Measurements from ENCODE around the gene XPC.

The XPC gene

DNA sequence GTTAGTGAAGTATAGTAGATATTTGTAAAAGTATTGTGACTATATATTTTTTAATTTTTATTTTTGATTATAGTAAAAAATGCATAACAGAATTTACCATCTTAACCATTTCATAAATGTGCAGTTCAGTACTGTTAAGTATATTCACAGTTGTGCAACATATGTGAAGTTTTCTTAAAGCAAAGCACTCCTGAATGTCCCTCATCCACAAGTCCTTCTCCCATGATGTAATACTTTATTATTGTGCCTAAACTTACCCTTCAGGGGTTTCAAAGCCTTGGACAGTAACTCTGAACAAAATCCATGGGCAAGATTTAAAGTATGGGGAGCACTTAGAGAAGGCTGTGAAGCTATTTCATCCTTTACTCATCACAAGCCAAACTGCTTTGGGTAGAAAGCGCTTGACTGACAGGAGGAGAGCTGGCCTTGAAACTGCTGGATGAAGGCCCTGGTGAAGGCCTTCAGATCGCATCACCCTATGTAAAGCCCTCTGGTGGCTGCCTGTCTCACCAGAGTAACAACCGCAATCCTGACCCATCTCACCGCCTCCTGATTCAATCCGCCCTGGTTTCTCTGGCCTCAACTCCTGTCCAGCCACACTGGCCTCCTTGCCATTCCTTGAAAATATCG, 28.3 kb upstream of the XPC start:
- no peak for DNase-seq

- DNase-seq, result no peak
Observed at GRCh38 chr3:14204515-14205284, 26.3 kb upstream of the XPC start.

- DNase-seq, result peak; percentile 25
Observed at GRCh38 chr3:14203521-14204079, 25.2 kb upstream of the XPC start.

DNA sequence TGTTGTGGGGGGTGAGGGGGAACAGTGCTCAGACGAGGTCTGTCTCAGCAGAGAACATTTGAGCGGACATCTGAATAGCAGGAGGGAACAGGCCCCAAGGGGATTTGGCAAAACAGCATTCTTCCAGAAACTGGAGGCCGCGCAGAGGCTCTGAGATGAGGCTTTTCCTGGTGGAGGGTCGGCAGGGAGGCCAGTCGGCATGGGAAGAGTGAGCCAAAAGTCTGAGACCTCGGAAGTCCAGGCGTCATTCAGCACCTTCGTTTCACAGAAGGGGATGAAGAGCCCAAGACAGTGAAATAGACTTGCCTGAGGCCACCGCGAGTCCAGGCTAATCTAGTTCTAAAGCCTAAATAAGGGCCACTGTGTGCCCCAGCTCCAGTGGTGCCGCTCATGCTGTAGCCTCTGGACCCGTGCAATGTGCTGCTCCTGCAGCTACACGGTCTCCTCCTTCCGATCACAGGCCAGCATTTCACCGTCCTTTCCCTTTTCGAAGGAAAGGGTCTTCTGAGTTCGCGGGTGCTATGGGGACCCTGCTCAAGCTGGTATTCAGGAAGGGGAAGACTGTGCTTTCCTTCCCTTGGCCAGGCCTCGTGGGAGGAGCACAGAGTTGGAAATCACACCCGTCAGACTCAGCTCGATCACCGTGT, 24.6 kb upstream of the XPC start:
- no peak for DNase-seq

DNA sequence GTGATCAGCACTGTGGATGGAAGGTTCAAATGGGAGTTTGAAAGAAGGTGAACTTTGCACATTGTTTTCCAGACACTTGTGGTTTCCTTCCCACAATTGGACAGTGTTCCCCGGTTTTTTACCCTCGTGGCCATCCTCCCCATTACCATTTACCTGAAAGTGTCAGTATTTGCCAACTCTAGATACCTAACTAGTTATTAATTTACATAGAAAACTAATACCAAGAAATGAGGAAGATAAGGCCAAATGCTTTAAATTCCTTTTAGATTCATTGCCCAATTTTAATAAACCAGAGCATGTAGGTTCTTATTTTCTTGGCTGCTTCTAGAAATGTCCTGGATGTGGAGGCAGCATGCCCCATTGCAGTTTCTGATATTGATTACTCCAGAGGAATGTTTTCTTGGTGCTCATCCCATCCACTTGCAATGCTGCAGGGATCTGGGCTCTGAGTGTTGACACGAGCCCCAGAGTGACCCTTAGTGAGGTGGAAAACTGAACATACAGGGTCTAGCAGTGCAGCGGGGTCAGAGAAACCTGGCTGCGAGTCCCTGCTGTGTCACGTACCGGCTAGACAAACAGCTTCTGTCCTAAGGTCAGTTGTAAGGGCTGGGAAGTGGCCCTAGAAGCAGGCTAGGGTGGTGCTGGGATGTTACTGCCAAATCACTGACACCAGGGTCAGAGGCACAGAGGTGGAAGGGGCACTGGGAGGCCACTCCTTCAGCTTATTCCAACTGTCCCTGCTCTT, 23.7 kb upstream of the XPC start:
- DNase-seq, result no peak

DNA sequence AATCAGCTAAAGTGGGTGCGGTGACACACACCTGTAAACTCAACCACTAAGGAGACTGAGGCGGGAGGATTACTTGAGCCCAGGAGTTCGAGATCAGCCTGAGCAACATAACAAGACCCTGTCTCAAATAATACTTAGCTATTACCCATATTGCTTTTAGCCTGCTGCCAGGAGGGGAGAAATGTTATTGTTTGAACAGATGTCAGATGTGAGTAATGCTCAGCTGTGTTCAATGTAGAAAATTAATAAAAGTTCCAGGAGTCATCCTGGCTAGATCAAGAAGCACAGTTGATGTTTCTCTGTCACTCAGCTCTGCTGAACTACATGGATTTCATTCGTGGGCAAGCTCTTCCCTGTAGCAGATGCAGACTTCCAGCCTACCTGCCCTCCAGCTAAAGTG, 22.4 kb upstream of the XPC start:
- DNase-seq, result no peak

DNA sequence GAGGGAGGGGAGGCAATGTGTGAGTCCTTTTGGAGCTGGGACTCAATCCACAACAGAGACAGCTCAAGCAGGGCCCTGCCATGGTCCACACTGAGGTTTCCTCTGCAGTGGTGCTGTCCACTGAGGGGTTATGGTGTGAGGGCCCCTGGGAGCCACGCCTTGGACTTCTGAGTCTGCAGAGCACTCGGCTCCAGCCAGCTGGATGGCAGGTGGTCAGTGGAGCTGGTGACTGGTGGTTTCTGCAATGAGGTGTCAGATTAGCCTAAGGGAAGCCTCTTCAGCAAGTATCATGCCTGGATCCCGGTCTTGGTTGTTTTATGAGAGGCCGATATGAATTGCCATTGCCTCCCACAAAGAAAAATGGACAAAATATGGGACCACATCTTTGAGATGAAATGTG, 21.9 kb upstream of the XPC start:
- no peak for DNase-seq

GRCh38 chr3:14199641-14200040, 21.2 kb upstream of the XPC start:
- no peak for DNase-seq

DNA sequence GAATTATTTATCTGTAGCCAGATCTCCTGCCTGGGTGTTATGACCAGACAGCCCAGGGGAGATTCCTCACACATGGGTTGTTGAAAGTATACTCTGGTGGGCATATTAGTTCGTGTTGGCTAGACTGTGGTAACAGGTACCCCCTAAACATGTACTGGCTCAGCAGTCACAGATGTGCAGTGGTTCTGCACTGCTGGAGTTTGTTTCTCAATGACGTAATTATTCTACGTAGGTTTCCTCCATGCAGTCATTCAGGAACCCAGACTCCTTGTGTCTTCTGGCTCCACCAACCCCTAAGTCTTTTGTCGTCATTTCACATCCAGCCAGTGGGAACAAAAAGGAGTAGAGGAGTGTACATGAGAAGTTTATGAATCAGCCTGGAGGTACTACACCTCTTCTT, 16.5 kb upstream of the XPC start:
- no peak for DNase-seq

GRCh38 chr3:14188041-14188754, 9.8 kb upstream of the XPC start:
- DNase-seq, result no peak

DNA sequence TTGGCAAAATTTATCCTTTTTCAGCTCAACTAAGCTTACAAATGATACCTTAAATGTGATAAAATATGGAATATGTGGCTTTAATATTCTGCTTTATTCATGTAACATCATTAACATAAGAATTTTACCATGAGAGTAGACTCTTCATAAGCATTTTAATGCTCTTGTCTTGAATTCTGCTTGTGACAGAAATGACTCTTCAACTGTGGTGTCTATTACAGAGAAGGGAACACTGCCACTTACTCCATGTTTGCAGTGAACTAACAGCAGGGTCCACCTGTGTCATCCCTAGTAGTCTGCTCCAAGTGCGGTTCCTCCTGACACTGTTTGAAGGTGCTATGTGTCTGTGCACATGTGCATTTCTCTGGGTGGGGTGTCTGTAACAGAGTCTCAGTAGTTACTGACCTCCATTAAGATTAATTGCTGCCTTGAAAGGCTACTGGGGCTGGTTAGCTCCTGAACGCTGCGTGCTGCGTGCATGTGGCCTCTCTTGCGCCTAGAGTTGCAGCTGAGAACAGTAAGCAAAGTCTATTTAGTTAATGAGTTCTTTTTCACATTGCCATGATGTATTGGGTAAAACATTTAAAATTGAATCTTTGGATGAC, 8.6 kb upstream of the XPC start:
- DNase-seq, result no peak

- no peak for DNase-seq
Observed at GRCh38 chr3:14183015-14183577, 4.7 kb upstream of the XPC start.

DNA sequence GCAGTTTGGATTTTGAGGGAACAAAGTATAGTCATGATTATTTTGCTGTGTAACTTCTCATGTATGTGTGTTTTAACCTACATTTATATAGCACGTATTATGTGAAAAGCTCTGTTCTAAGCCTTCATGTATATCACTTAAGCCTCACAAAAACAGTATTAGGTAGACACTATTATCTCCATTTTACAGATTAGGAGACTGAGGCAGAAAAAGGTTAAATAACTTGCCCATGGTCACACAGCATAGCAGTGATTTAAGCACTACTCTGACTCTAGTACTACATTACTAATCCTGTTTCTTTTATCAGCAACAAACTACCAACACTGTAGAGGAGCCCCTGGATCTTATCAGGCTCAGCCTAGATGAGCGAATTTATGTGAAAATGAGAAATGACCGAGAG, 2.9 kb upstream of the XPC start:
- DNase-seq, result no peak

DNA sequence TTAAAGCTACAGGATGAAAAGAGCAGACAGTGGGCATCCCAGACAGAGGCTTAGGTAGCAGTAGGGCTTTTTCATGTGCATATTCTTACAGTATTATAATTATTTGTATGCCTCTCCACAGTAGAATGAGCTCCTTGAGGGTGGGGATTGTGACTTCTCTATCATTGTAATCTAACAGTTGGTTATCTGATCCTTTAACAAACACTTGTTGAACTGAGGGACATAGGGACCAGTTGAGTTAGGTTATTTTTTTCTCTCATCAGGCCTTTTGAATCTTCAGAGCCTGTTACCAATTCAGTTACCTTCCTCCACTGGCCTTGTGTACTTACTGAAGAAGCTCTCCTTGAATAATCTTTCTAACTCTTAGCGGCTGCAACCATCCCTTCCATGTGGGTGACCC, 1.4 kb upstream of the XPC start:
- no peak for DNase-seq

DNA sequence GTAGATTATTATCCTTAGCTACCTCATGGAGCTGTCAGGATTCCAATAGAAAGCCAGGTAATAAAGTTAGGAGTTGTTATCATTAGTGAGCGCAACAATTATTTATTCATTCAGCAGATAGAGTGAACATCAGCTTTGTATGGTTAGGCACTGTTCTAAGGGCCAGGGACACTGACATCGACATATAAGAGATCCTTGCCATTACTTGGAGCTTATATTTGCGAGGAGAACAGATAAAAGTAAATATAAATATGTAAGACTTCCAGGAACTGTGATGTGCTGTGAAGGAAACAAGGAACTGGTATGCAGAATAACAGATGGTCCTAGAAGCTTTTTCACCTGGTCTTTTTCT, 689 bp upstream of the XPC start:
- no peak for DNase-seq

DNA sequence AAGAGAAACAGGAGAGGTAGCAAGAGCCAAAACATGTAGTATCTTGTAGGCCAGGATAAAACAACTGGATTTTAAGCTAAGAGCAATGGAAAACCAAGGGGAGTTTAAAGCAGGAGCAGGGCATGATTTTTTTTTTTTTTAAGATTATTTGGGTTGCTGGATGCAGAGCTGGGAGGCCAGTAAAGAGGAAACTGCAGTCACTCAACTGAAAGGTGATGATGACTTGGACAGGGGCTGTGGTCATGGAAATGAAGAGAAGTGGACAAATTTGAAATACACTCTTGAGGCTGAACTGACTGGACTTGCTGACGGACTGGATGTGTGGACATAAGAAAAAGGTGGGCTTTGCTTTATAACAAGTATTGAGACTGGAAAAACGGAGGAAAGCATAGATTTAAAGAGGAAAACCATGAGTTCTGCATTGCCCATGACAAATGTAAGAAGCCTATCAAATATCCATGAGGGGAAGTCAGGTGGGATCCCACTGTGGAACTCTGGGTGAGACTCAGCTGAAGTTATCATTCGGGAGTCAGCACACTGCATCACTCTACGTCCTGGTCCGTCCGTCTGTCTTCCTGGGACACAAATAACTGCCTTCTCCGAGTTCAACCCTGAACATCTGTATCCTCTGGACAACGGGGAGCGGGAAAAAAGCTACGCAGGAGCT, 688 bp downstream of the XPC start:
- no peak for DNase-seq

DNA sequence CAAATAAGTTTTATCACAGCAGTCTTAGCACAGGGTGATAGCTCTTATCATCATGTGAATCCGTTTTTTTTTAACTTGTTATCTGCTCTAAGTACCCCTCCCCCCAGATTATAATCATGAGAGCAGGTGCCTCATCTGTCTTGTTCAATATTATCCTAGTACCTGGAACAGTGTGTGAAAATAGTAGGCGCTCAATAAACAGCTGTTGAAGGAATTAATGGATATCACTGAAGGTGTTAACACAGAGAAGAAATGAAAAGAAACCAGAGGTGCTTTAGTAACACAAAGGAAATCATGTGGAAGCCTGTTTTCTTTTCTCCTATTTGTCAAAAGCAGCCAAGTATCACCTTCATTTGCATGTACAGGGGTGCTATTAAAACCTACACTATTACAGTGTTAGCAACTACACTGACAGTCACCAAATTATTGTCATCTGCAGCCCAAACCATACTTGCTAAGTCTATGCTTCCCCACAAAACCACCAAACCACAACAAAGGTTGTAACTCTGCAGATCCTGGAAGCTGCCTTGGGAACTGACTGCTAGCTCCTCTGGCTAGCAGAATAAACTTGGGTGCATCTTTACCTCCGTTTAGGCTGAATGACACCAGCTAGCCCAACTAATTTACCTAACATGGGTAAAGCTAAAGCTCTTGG, 2.9 kb downstream of the XPC start:
- DNase-seq, result no peak

- no peak for DNase-seq
Observed at GRCh38 chr3:14174483-14174882, 3.9 kb downstream of the XPC start.

GRCh38 chr3:14172496-14172895, 5.9 kb downstream of the XPC start:
- no peak for DNase-seq

DNA sequence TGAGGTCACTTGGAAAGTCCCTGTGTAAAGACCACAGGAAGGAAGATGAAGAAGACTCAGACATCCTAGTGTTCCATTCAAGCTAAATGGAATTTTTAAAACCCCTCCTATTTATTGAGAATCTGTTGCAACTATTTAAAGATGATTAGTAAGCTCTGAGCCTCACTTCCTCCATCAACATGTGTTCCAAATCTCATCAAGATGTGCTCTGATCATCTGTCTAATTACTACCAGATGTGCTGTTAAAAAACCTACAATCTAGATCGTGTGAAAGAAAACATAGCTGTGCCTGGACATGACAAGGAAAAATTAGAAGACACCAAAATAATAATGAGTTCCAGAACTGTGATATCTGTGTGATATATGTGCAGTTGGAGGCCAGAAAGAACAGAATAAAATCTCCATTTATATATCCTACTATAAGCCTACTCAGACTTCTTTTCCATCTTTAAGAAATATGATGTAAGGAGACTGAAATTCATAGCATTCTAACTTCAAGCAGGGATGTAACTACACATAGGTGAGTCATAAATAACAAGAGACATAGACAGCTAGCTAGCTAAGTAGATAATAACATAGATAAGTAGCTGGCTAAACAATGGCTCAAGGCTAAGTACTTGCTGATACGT, 7.8 kb downstream of the XPC start:
- no peak for DNase-seq
